Brain microvascular endothelial cell (primary cell): Measurements from ENCODE around the gene BRCC3.

Source experiments
- DNase-seq: peaks from one replicate; pipeline ENCODE4 v3.0.0-alpha.2; 2020
- H3K27ac ChIP-seq: fragments of 250-450 bp; sonication (Bioruptor Pico); 2 replicates; pipeline ENCODE4 v1.5.1; 2020; ENCODE audit warnings: mild to moderate bottlenecking, moderate library complexity
- H3K27me3 ChIP-seq: fragments of 250-450 bp; sonication (Bioruptor Pico); replicated peaks from 2 replicates; pipeline ENCODE4 v1.5.1; 2020; ENCODE audit warnings: mild to moderate bottlenecking
- H3K36me3 ChIP-seq: fragments of 250-450 bp; sonication (Bioruptor Pico); replicated peaks from 2 replicates; pipeline ENCODE4 v1.5.1; 2020; ENCODE audit warnings: mild to moderate bottlenecking
- H3K4me3 ChIP-seq: 2 replicates; pipeline ENCODE4 v1.5.1; 2011; ENCODE audit warnings: low read depth, mild to moderate bottlenecking, control low read depth, low read length, moderate library complexity
- CTCF ChIP-seq: IDR thresholded peaks from 2 replicates; pipeline ENCODE4 v1.5.1; 2011; ENCODE audit warnings: low read depth, mild to moderate bottlenecking, moderate library complexity, low read length, control low read depth, inconsistent platforms; ENCODE audit errors: missing control alignments
- in situ Hi-C: cut with HindIII; loops from 2 replicates; pipeline ENCODE4 v1.10.0; 2017; ENCODE audit warnings: low sequenced_read_pairs, low pct_ligation_motif_present

BRCC3 gene

GRCh38 chrX:155070975-155071693 is at the start of gene BRCC3, which contains the start of the genes CMC4 and MTCP1:
Gene BRCC3 (plus strand): TSS chrX:155071508. CDS start chrX:155071528, 20 bp downstream.
Gene CMC4 (minus strand): TSS chrX:155071136. CDS start chrX:155064023, 7,113 bp downstream.
Gene MTCP1 (minus strand): TSS chrX:155071136. CDS start chrX:155066010, 5,126 bp downstream.
- DNase-seq: peak; percentile 51
- Histone ChIP-seq H3K27me3 (no peaks in the 10 kb centered on the region), H3K36me3 (no peaks in the 10 kb centered on the region), H3K4me3 (peak within 1 kb of the TSS; percentile 75), H3K27ac (peak within 1 kb of the TSS; percentile 42)
- no peak for TF ChIP-seq CTCF
- in situ Hi-C loops: no loop called here

DNA sequence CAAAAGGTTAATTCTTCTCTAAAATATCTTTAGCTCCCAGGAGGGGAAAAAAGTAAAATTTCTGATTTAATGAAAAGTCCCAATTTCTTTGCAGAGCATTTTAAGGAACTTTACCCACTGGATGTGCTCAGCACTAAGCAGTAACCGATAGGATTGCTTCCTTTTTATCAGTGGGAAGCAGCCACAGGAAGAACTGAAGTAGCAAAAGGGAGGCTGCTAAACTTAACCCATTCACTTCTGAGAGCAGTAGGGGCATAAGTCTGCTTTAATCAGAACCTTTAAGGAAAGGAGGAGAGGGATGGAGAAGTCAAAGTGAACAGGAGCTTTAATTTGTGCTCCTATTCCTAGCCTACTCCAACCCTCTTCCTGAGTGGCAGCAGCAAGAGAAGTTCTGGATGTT is 48.7 kb upstream of the BRCC3 start, which contains the start of gene F8:
Gene F8, minus strand, starts transcription at position 139 of the 400 bp plus-strand sequence. CDS start 171 bp downstream, outside the sequence.
- no peak for DNase-seq
- H3K27ac ChIP-seq: no peak within 1 kb of the TSS
- H3K36me3 ChIP-seq: no peaks in the 10 kb centered on the region
- in situ Hi-C loops: no loop called here
- no peak for TF ChIP-seq CTCF
- no peaks in the 10 kb centered on the region for H3K27me3 ChIP-seq
- no peak within 1 kb of the TSS for H3K4me3 ChIP-seq

GRCh38 chrX:155023907-155024833 is 47.1 kb upstream of the BRCC3 start:
- no peak overlapping the region for H3K27ac ChIP-seq
- no peak for DNase-seq
- no peak for TF ChIP-seq CTCF
- H3K27me3 ChIP-seq: no peaks in the 10 kb centered on the region
- no peak overlapping the region for H3K4me3 ChIP-seq
- no peaks in the 10 kb centered on the region for H3K36me3 ChIP-seq
- in situ Hi-C loops: no loop called here

- H3K36me3 ChIP-seq: no peaks in the 10 kb centered on the region
- H3K27me3 ChIP-seq: no peaks in the 10 kb centered on the region
- TF ChIP-seq CTCF: no peak
- peak overlapping the region; percentile 69 for H3K4me3 ChIP-seq
- no peak for DNase-seq
- in situ Hi-C loops: no loop called here
- peak overlapping the region; percentile 95 for H3K27ac ChIP-seq
Measured at GRCh38 chrX:155026420-155026726, 44.9 kb upstream of the BRCC3 start.

DNA sequence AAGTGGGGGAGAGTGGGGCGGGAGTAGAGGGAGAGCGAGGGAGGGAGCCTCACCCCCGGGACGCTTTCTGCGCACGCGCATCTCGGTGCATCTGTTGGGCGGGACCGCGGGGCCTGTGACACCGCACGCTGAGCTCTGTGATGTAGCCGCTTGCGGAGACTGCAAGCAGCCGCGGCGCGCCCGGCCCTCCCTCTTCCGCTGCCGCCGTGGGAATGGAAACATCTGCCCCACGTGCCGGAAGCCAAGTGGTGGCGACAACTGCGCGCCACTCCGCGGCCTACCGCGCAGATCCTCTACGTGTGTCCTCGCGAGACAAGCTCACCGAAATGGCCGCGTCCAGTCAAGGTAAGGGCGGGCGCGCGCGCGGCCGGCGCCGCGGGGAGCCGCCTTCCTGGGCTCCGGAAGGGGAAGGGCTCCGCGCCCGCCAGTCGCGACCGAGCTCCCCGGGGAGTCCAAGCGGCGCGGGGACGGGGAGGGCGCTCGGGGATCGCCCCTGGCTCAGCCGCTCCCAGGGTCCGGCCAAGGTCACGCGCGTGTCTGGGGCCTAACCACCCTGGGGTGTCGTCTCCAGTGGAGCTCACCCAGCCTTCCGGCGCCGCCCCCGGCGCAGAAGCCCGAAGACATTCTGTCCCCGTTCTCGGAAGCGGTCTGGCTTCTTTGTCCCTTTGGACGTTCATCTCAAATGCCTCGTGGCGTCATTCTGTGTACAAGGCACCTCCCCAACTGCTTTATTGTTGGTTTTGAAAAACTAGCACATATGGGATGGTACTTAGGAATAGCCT is 44.4 kb upstream of the BRCC3 start, which contains the start of gene FUNDC2:
Gene FUNDC2, plus strand, starts transcription at position 118 of the 782 bp plus-strand sequence. Its CDS starts 95 bp downstream, at position 213.
- peak within 1 kb of the TSS; percentile 95 for H3K27ac ChIP-seq
- in situ Hi-C loops: no loop called here
- H3K36me3 ChIP-seq: no peaks in the 10 kb centered on the region
- peak within 1 kb of the TSS; percentile 69 for H3K4me3 ChIP-seq
- peak; percentile 86 for DNase-seq
- TF ChIP-seq CTCF: no peak
- H3K27me3 ChIP-seq: no peaks in the 10 kb centered on the region
